ENCODE results near the gene ZNF277.

The ZNF277 gene

GRCh38 chr7:112206238-112206990 lies at the start of gene ZNF277, which contains the start of gene DOCK4:
TSS of gene ZNF277 (plus strand) at chr7:112206695. CDS start at chr7:112206717, 22 bp downstream.
TSS of gene DOCK4 (minus strand) at chr7:112206399. CDS start at chr7:112206138, 261 bp downstream.
- in situ Hi-C loops (cut with MboI; ENCODE audit: low pct_unique_long_range_greater_than_20kb, low sequenced_read_pairs): no loop called here

GRCh38 chr7:112157072-112157471 lies 49.4 kb upstream of the ZNF277 start:
- DNase-seq: peak; percentile 89

More at GRCh38 chr7:112206238-112206990, at the start of gene ZNF277, which contains the start of gene DOCK4:
- DNase-seq: peak; percentile 99

GRCh38 chr7:112159351-112159750 lies 47.1 kb upstream of the ZNF277 start:
- in situ Hi-C loops (cut with MboI; ENCODE audit: low pct_unique_long_range_greater_than_20kb, low sequenced_read_pairs): no loop called here
- peak; percentile 76 for DNase-seq

More at GRCh38 chr7:112157072-112157471, 49.4 kb upstream of the ZNF277 start:
- in situ Hi-C loops (cut with MboI; ENCODE audit: low pct_unique_long_range_greater_than_20kb, low sequenced_read_pairs): no loop called here

GRCh38 chr7:112160130-112160770 lies 46.2 kb upstream of the ZNF277 start:
- no peak for DNase-seq
- in situ Hi-C loops (cut with MboI; ENCODE audit: low pct_unique_long_range_greater_than_20kb, low sequenced_read_pairs): no loop called here

DNA sequence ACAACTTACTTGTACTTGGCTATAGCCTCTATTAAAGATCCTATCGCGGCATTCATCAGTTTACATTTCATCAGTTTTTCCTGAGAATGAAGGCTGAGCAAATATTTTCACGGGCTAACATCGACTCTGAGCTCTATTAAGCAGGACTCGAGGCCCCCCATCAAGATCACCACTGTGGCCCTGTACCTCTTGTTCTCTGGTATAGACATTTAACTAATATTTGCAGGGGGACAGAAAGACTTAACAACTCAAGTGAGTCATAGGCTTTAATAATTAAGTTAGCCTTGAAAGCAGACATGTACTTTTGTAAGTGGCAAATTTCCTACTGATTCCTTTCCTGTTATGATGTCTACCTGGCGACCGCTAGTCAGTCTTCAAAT lies 45.7 kb upstream of the ZNF277 start:
- in situ Hi-C loops (cut with MboI; ENCODE audit: low pct_unique_long_range_greater_than_20kb, low sequenced_read_pairs): no loop called here
- DNase-seq: no peak

DNA sequence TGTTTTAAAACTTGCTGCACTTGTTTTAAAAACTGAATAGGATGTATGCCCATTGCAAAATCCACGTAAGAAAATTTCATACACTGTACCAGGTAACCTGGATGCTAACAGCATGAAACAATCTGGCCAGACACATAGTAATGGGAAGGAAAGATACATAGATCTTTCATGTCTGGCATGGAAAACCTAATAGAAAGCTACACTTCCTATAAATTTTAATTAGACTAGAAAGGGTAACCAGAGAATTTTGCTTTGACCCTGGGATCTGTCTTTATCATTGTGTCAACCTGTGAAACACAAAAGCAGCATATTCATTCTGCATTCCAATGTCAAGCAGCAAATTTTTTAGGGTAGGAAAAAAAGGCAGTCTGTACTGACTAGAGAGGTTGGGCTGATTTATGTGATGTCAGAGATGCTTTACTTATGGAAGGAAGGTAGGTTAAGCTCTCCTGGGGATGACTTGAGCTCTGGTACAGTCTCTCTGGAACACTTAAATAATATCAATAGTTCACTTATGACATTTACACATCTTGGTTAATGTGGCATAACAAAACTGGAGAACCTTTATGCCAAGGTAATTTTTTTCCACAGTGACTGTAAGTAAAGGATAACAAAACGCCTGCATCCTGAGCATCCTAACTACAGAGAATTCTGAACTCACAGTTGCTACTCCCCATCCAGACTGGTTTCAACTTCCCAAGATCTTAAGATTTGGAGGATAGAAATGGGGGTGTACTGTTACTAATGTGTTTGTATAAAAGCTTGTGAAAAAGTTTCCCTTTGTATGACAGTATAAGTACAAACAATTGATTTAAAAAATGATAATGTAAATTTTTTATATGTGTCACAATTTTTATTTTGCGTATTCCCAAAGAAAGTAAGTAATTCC lies 45.0 kb upstream of the ZNF277 start:
- DNase-seq: no peak
- in situ Hi-C loops (cut with MboI; ENCODE audit: low pct_unique_long_range_greater_than_20kb, low sequenced_read_pairs): no loop called here

DNA sequence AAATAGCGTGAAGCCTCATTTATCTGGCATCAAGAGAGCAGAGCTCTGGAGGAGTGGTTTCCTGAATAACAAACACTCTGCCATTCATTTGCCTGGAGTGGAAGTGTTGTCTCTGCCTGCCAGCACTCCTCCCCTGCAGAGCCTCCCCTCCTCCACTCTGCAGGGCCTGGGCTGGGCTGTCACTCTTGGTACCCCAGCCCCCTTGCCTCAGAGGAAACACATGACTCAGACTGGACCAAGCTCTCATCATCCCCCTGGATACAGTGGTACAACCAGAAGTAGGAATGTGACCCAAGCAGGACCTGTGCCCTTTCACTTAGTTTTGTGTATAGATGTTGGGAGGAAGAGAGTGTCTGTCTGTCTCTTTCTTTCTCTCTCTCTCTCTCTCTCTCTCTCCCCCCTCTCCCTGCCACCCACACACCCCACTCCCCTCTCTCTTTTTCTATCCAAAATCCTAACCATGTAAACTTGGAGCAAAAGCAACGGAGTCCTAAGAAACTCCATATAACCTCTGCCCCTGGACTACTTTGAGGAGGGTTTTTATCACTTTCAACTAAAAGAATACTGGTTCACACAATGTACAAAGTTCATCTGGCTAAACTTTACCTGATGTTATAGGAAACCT lies 44.2 kb upstream of the ZNF277 start:
- in situ Hi-C loops (cut with MboI; ENCODE audit: low pct_unique_long_range_greater_than_20kb, low sequenced_read_pairs): no loop called here
- DNase-seq: peak; percentile 69

DNA sequence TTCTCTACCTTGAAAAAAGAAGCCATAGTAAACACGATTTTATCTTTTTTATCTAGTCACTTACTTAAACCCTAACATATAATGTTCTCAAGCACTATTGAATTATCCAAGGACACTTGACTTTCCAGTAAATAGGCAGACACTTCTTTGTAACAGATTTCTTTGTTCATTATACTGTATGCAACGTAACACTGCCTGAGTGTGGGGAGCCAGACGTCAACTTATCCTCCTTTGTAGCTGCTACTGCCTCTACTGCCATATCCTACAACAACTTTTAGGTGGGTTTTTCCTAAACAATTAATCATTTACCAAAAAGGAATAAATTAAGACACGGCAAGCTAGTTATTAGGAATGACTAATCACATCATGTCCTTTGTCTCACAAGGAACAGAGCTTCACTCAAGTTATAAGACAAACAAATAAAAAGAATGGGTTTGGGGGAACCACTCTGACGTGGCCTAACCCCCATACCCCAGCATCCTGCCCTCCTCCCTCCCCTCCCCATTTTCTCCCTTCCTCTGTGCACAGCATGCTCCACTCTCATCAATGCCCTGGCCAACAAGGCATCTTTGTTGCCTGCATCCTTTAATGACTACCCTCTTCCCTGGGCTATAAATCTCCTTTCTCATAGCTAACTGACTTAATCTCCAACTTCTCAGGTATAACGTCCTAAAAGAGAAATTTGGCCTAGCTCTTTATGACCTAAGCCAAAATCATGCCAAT lies 43.5 kb upstream of the ZNF277 start:
- in situ Hi-C loops (cut with MboI; ENCODE audit: low pct_unique_long_range_greater_than_20kb, low sequenced_read_pairs): no loop called here
- DNase-seq: no peak

DNA sequence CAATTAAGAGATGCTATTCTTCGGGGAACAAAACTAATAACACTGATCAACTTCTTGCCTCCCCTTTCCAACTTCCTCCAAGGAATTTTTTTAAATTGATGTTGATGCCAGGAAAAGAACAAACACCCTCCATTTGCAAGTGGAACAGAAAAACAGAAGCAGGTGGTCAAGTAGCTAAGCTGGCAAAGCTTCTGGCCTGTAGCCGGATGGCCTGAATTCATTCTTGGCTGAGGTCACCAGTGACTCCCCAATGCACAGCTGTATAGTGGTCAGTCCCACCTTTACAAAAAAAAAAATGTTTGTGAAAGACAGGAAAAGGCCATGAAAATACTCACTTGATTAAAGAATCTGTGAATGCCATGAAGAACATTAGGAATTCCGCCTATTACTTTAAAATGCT lies 39.3 kb upstream of the ZNF277 start:
- DNase-seq: no peak
- in situ Hi-C loops (cut with MboI; ENCODE audit: low pct_unique_long_range_greater_than_20kb, low sequenced_read_pairs): no loop called here

- in situ Hi-C loops (cut with MboI; ENCODE audit: low pct_unique_long_range_greater_than_20kb, low sequenced_read_pairs): no loop called here
- no peak for DNase-seq
These were observed 37.6 kb upstream of the ZNF277 start for GRCh38 chr7:112168915-112169314.

GRCh38 chr7:112171673-112172072 lies 34.8 kb upstream of the ZNF277 start:
- in situ Hi-C loops (cut with MboI; ENCODE audit: low pct_unique_long_range_greater_than_20kb, low sequenced_read_pairs): no loop called here
- no peak for DNase-seq

DNA sequence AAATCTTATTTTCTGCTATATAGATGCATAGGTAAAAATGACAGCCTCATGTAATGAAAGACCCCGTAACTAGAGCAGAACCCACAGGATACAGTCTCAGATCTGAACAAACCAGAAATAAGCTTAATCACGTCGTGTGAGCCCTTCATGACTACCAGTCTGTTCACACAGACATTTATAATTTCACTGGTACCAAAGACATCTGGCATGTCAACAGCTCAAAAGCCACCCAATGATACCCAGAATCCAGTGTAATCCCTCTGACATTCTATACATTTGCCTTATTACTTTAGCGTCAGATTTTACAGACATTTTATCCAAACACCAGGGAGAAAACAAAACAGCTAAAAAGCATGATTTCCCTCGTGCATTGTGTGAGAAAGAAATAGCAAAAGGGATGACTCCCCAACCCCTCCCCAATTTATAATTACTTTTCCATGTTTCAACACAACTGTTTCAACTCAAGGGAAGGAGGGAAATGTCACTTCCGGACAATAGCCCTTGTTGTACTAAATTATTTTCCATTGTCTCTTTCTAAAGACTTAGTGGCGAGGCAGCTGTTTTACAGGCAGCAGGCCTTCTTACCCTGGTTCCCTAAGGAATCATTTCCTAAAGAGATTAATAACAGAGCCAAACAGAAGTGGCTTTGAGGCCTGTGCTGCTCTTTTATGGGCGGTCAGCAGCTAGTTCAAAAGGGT lies 33.5 kb upstream of the ZNF277 start:
- in situ Hi-C loops (cut with MboI; ENCODE audit: low pct_unique_long_range_greater_than_20kb, low sequenced_read_pairs): no loop called here
- no peak for DNase-seq

DNA sequence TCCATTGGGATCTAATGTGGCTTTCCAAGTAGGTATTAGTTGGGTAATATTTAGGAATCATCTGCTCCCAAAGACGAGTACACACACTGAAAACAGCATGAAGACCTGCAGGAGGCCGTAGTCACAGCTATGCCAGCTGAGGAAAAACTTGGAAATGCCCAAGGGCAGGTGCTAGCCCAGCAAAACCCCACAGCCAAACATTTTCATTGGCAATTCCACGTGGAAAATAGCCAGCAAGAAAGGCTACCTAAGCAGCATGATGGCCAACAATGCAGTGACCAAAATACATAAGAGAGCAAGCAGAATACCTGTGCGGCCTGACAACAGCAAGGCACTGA lies 33.0 kb upstream of the ZNF277 start:
- in situ Hi-C loops (cut with MboI; ENCODE audit: low pct_unique_long_range_greater_than_20kb, low sequenced_read_pairs): no loop called here

DNA sequence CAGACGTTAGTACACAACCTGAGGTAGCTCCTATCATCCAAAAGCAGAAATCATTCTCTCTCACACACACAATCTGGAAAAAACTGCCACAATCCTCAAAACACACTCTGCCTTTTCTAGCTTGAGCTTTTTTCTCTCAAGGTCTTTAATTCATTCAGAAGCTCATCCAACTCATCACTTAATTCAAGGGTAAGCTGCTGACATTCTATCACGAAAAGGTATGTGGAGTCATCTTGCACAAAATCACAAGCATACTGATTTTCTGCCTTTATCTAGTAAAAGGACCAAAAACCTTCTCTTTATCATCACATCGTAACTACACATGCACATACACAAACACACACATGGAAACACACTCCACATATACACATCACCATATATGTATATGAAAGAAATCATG lies 32.3 kb upstream of the ZNF277 start:
- DNase-seq: no peak
- in situ Hi-C loops (cut with MboI; ENCODE audit: low pct_unique_long_range_greater_than_20kb, low sequenced_read_pairs): no loop called here

More for the DNA sequence above, 33.0 kb upstream of the ZNF277 start:
- no peak for DNase-seq

GRCh38 chr7:112176241-112176640 lies 30.3 kb upstream of the ZNF277 start:
- in situ Hi-C loops (cut with MboI; ENCODE audit: low pct_unique_long_range_greater_than_20kb, low sequenced_read_pairs): no loop called here
- DNase-seq: no peak

GRCh38 chr7:112176693-112177415 lies 29.6 kb upstream of the ZNF277 start:
- in situ Hi-C loops (cut with MboI; ENCODE audit: low pct_unique_long_range_greater_than_20kb, low sequenced_read_pairs): no loop called here
- no peak for DNase-seq

DNA sequence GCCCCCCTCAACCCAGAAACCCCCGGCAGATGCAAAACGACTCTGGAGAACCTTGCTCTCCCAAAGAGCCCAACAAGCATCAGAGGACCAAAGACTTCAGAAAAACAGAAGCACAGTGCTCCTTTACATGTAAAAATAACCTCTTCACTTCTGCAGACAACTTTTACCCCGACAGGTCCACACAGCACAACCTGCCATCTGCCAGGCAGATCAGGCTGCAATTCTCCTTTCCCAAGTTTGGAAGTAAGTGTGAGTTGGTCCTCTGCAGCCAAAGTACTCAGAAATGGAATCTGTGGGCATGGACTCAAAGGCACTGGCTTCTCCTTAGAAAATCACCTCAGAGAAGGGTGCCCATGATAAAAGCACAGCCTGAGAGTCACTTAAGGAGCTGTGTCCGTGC lies 26.3 kb upstream of the ZNF277 start:
- DNase-seq: no peak
- in situ Hi-C loops (cut with MboI; ENCODE audit: low pct_unique_long_range_greater_than_20kb, low sequenced_read_pairs): no loop called here

- in situ Hi-C loops (cut with MboI; ENCODE audit: low pct_unique_long_range_greater_than_20kb, low sequenced_read_pairs): no loop called here
- no peak for DNase-seq
These were observed 23.7 kb upstream of the ZNF277 start for GRCh38 chr7:112182749-112183148.

Data from KBM-7 (cell line).